Endothelial cell of umbilical vein (primary cell): ENCODE results near the gene PRRC2B. TPM values are rescaled to one million over a fixed set of nuclear protein-coding genes. Genes with fewer than 3 reads are reported as not detected.

ENCODE experiments used
- BruUV-seq: library from RNA; stranded (reverse); fragments of 400-500 nt; replicated peaks from 2 replicates; lab custom pipeline; 2021; lab: Mats Ljungman, UMichigan
- CTCF ChIA-PET: fragments of 300-600, 350-600 bp; sonication (Branson Sonifier 250); formaldehyde crosslinking; loops from one replicate; lab custom pipeline; 2021; ENCODE audit warnings: antibody characterized with exemption, inconsistent platforms; lab: Charles Lee
- POLR2A ChIA-PET: fragments of 300-600, 350-600 bp; sonication (Branson Sonifier 250); formaldehyde crosslinking; loops from one replicate; lab custom pipeline; 2021; ENCODE audit warnings: antibody characterized with exemption, inconsistent platforms; lab: Charles Lee
- DNase-seq: peaks from one replicate; pipeline ENCODE4 v3.0.0-alpha.2; 2011; ENCODE audit warnings: low read depth, low spot score
- FAIRE-seq: peaks from 2 replicates; lab custom pipeline; 2011; peaks lifted over from hg19 to GRCh38; lab: Jason Lieb, UNC
- H2AFZ ChIP-seq: 2 replicates; pipeline ENCODE4 v1.6.0; 2012; ENCODE audit warnings: low read depth, low read length, control low read depth, inconsistent platforms
- H3K27ac ChIP-seq: 2 replicates; pipeline ENCODE4 v1.5.1; 2011; ENCODE audit warnings: low read depth, mild to moderate bottlenecking, control low read depth, low read length, moderate library complexity; ENCODE audit not compliant: insufficient read depth
- H3K27me3 ChIP-seq, 2 experiments: 2 replicates each; pipeline versions ENCODE4 v1.6.0 to v1.6.1; 2011; ENCODE audit warnings: low read length in 2 of 2, mixed read lengths in 1 of 2; ENCODE audit not compliant: control insufficient read depth in 2 of 2, insufficient read depth in 2 of 2
- H3K36me3 ChIP-seq, 2 experiments: 2 replicates in 1 of 2; 3 replicates in 1 of 2; pipeline ENCODE4 v1.5.1; 2011; ENCODE audit warnings: low read length in 2 of 2, mild to moderate bottlenecking in 1 of 2, moderate library complexity in 1 of 2; ENCODE audit not compliant: control insufficient read depth in 2 of 2, insufficient read depth in 2 of 2; ENCODE audit errors: extremely low read depth in 1 of 2
- H3K4me1 ChIP-seq: 3 replicates; pipeline ENCODE4 v1.5.1; 2011; ENCODE audit warnings: mild to moderate bottlenecking, low read length; ENCODE audit not compliant: control insufficient read depth, insufficient read depth; ENCODE audit errors: extremely low read depth
- H3K4me2 ChIP-seq: 2 replicates; pipeline ENCODE4 v1.6.1; 2011; ENCODE audit warnings: low read length, control low read depth, mixed read lengths; ENCODE audit not compliant: insufficient read depth
- H3K4me3 ChIP-seq, 3 experiments: fragments of 200-600 bp in 1 of 3; sonication (generic), shearing (Covaris generic) in 1 of 3; replicated peaks in 1 of 3; 2 replicates each; pipeline ENCODE4 v1.5.1; 2011 to 2016; ENCODE audit warnings: control low read depth in 3 of 3, low read length in 3 of 3, mild to moderate bottlenecking in 2 of 3, inconsistent platforms in 1 of 3, low read depth in 1 of 3, moderate library complexity in 1 of 3; ENCODE audit not compliant: insufficient read depth in 1 of 3
- H3K79me2 ChIP-seq: 2 replicates; pipeline ENCODE4 v1.6.0; 2012; ENCODE audit warnings: low read length, inconsistent platforms; ENCODE audit not compliant: control insufficient read depth, insufficient read depth
- H3K9ac ChIP-seq: replicated peaks from 2 replicates; pipeline ENCODE3; 2011; ENCODE audit warnings: low read length, control low read depth; ENCODE audit not compliant: insufficient read depth; ENCODE audit errors: extremely low read depth
- H3K9me1 ChIP-seq: replicated peaks from 3 replicates; pipeline ENCODE4 v1.6.0; 2011; ENCODE audit warnings: mild to moderate bottlenecking, low read length; ENCODE audit not compliant: control insufficient read depth, insufficient read depth; ENCODE audit errors: extremely low read depth
- H3K9me3 ChIP-seq: replicated peaks from 2 replicates; pipeline ENCODE4 v1.5.1; 2012; ENCODE audit warnings: low read length, inconsistent platforms; ENCODE audit not compliant: control insufficient read depth, insufficient read depth
- H4K20me1 ChIP-seq: replicated peaks from 2 replicates; pipeline ENCODE3; 2011; ENCODE audit warnings: mild to moderate bottlenecking, low read length; ENCODE audit not compliant: control insufficient read depth, insufficient read depth; ENCODE audit errors: extremely low read depth
- EZH2 ChIP-seq: IDR thresholded peaks from 2 replicates; pipeline ENCODE4 v1.6.1; 2012; ENCODE audit warnings: borderline replicate concordance, low read depth, mild to moderate bottlenecking, moderate library complexity, low read length, inconsistent platforms; ENCODE audit not compliant: severe bottlenecking
- FOS ChIP-seq: IDR thresholded peaks from 2 replicates; pipeline ENCODE4 v1.6.1; 2011; ENCODE audit warnings: mild to moderate bottlenecking, low read length, moderate library complexity, borderline replicate concordance; ENCODE audit not compliant: insufficient read depth
- GATA2 ChIP-seq: IDR thresholded peaks from 2 replicates; pipeline ENCODE4 v1.7.0; 2011; ENCODE audit warnings: low read depth, mild to moderate bottlenecking, moderate library complexity, mixed read lengths, low read length; ENCODE audit not compliant: insufficient read length, insufficient read depth
- MYC ChIP-seq: IDR thresholded peaks from one replicate; pipeline ENCODE4 v1.6.1; 2011; ENCODE audit warnings: mild to moderate bottlenecking, low read depth, low read length
- POLR2A ChIP-seq: IDR thresholded peaks from 2 replicates; pipeline ENCODE4 v1.6.1; 2012; ENCODE audit warnings: low read depth, mild to moderate bottlenecking, control low read depth, low read length
- POLR2AphosphoS5 ChIP-seq: IDR thresholded peaks from 2 replicates; pipeline ENCODE4 v1.6.1; 2012; ENCODE audit warnings: low read depth, mild to moderate bottlenecking, control low read depth, low read length, moderate library complexity; ENCODE audit not compliant: insufficient read depth
- dilution Hi-C: fragments of 300-500 bp; cut with MboI; formaldehyde crosslinking; loops from one replicate; pipeline ENCODE4 v1.15.0; 2019; ENCODE audit warnings: low sequenced_read_pairs; ENCODE audit not compliant: extremely low pct_ligation_motif_present
- intact Hi-C: fragments of 100-400 bp; cut with micrococcal nuclease; formaldehyde crosslinking; loops from one replicate; pipeline ENCODE4 v1.10.0; 2022
- polyA plus RNA-seq, 4 experiments: library from polyadenylated mRNA; depleted of rRNA in 3 of 4; stranded (reverse) in 3 of 4; unstranded in 1 of 4; fragments of >200 nt; gene quantifications; 2 replicates each; pipeline versions ENCODE4 v1.2.1 to v1.2.3, GENCODE V29; 2011 to 2012; ENCODE audit warnings: missing spikeins in 1 of 4
- total RNA-seq: library from RNA; stranded (reverse); gene quantifications from 2 replicates; pipeline ENCODE4 v1.2.3, GENCODE V29; 2021
- TF ChIP-seq, protein P1 (sequence below): IDR thresholded peaks from 2 replicates; pipeline ENCODE4 v1.6.1; 2011; ENCODE audit not compliant: insufficient read depth, insufficient read length
- TF ChIP-seq, protein P2 (sequence below), 2 donors: IDR thresholded peaks; 1 replicate in 1 of 2; 2 replicates in 1 of 2; pipeline ENCODE4 v1.5.1; 2011; ENCODE audit warnings: low read length in 2 of 2, mild to moderate bottlenecking in 2 of 2, moderate library complexity in 2 of 2, control low read depth in 1 of 2, inconsistent platforms in 1 of 2, low read depth in 1 of 2; ENCODE audit not compliant: insufficient read depth in 1 of 2; ENCODE audit errors: extremely low read depth in 1 of 2

PRRC2B gene
- total and polyA plus RNA-seq, 2 donors (not counting 3 experiments of a cell fraction or from before 2014, with no cell fraction given), result 35.6 to 256 TPM

DNA sequence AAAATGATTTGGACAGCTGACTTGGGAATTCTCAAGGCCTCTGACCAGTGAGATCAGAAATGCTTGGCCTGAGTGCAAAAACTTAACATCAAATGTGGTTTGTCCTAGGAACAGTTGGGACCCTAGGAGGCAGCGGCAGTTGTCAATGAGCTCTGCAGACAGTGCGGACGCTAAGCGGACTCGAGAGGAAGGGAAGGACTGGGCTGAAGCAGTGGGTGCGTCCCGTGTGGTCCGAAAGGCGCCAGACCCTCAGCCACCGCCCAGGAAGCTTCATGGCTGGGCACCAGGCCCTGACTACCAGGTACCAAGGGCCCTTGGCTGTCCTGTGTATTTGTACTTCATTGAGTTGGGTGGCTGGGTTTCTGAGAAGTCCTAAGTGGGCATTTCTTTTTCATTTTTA, 65.2 kb downstream of the PRRC2B start:
- Histone ChIP-seq H3K9me3 (no peaks in the 10 kb centered on the region), H2AFZ (no peak overlapping the region), H3K36me3 (peaks cover 44 to 50% of the 10 kb centered on the region in 2 experiments), H3K4me1 (no peaks in the 10 kb centered on the region), H4K20me1 (no peaks in the 10 kb centered on the region), H3K9ac (no peak overlapping the region), H3K27ac (no peak overlapping the region), H3K4me3 (no peak overlapping the region), H3K9me1 (no peaks in the 10 kb centered on the region), H3K4me2 (no peak overlapping the region), H3K79me2 (peaks cover 32% of the 10 kb centered on the region), H3K27me3 (no peaks in the 10 kb centered on the region)
- no peak for DNase-seq
- no peak for FAIRE-seq
- TF ChIP-seq, protein P1, sequence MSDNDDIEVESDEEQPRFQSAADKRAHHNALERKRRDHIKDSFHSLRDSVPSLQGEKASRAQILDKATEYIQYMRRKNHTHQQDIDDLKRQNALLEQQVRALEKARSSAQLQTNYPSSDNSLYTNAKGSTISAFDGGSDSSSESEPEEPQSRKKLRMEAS, result no peak
- TF ChIP-seq GATA2, result no peak
- no TSS peak for BruUV-seq
- ChIA-PET CTCF (interaction anchor here (1.6 kb wide), 1 partner anchor 11 kb away, joined by 3 read pairs; no protein-coding TSS in a partner anchor), POLR2A (no interaction called here)
- dilution Hi-C loops (no loop called here), intact Hi-C loops (no loop called here)

DNA sequence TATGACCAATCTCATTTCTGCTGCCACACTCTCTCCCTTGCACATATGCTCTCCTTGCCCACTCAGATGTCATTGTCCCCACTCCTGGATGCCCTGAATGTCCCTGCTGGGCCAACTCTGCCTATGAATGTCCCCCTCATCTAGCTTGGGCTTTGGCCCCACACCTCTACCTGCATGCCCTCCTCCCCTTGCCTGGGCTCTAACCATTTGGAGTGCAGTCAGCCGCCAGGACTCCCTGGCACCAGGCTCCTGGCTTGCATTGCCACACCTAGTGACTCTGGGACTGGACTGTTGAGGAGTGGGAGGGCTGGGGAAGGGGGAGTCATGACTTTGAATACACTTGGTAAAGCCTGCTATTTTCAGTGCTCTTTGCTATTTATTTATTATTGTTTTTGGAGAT, 67.3 kb downstream of the PRRC2B start:
- H3K4me1 ChIP-seq, result no peaks in the 10 kb centered on the region
- no peaks in the 10 kb centered on the region for H3K9me3 ChIP-seq
- H3K4me2 ChIP-seq, result no peak overlapping the region
- H3K27me3 ChIP-seq, result no peaks in the 10 kb centered on the region
- dilution Hi-C loops, result no loop called here
- FAIRE-seq, result no peak
- POLR2A ChIA-PET, result no interaction called here
- TF ChIP-seq GATA2 (no peak), POLR2A (no peak), FOS (no peak), POLR2AphosphoS5 (no peak), EZH2 (no peak), MYC (no peak)
- TF ChIP-seq, protein P2, sequence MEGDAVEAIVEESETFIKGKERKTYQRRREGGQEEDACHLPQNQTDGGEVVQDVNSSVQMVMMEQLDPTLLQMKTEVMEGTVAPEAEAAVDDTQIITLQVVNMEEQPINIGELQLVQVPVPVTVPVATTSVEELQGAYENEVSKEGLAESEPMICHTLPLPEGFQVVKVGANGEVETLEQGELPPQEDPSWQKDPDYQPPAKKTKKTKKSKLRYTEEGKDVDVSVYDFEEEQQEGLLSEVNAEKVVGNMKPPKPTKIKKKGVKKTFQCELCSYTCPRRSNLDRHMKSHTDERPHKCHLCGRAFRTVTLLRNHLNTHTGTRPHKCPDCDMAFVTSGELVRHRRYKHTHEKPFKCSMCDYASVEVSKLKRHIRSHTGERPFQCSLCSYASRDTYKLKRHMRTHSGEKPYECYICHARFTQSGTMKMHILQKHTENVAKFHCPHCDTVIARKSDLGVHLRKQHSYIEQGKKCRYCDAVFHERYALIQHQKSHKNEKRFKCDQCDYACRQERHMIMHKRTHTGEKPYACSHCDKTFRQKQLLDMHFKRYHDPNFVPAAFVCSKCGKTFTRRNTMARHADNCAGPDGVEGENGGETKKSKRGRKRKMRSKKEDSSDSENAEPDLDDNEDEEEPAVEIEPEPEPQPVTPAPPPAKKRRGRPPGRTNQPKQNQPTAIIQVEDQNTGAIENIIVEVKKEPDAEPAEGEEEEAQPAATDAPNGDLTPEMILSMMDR (IDR thresholded peaks at IDR 0.05; ENCODE audit: extremely low read depth in 1 of 2, insufficient read depth in 1 of 2, low read depth in 1 of 2, low read length in 2 of 2), result no peak
- TF ChIP-seq, protein P1, result no peak
- no peaks in the 10 kb centered on the region for H4K20me1 ChIP-seq
- H3K4me3 ChIP-seq, result no peak overlapping the region
- H3K27ac ChIP-seq, result no peak overlapping the region
- CTCF ChIA-PET, result no interaction called here
- H2AFZ ChIP-seq, result no peak overlapping the region
- H3K9me1 ChIP-seq, result no peaks in the 10 kb centered on the region
- no peak for DNase-seq
- BruUV-seq, result no TSS peak
- H3K9ac ChIP-seq, result no peak overlapping the region
- H3K79me2 ChIP-seq, result peaks cover 29% of the 10 kb centered on the region
- peaks cover 43 to 49% of the 10 kb centered on the region in 2 experiments for H3K36me3 ChIP-seq
- intact Hi-C loops, result no loop called here
